Ureter (tissue), 1 donor: ENCODE results near the gene DLG1. TPM values are rescaled to one million over a fixed set of nuclear protein-coding genes. Genes with fewer than 3 reads are reported as not detected.
"Not testable (repeated sequence)": the region's sequence is repeated elsewhere in the genome, so short reads cannot be mapped to it uniquely, and the experiment has no call there.

Experiments
- DNase-seq: peaks from one replicate; pipeline ENCODE4 v3.0.0-alpha.2; 2020; ENCODE audit warnings: low spot score
- total RNA-seq: library from RNA; stranded (reverse); gene quantifications from one replicate; pipeline ENCODE4 v1.2.4, GENCODE V29; 2023
- donor health status: DM: yes; HTN: yes; CAD: no.

DLG1 gene
- total RNA-seq, 1 donor from 2014 or later, result 148 TPM

GRCh38 chr3:197289726-197290125 lies 8.7 kb downstream of the DLG1 start:
- DNase-seq, result no peak

- no peak for DNase-seq
These were observed 11.7 kb downstream of the DLG1 start for GRCh38 chr3:197286678-197287077.

GRCh38 chr3:197285557-197285956 lies 12.9 kb downstream of the DLG1 start:
- no peak for DNase-seq

GRCh38 chr3:197283045-197283444 lies 15.4 kb downstream of the DLG1 start:
- no peak for DNase-seq

GRCh38 chr3:197281849-197282248 lies 16.6 kb downstream of the DLG1 start:
- no peak for DNase-seq

GRCh38 chr3:197280156-197280555 lies 18.3 kb downstream of the DLG1 start:
- no peak for DNase-seq

- no peak for DNase-seq
These were observed 19.5 kb downstream of the DLG1 start for GRCh38 chr3:197278933-197279332.

GRCh38 chr3:197276808-197277207 lies 21.6 kb downstream of the DLG1 start:
- DNase-seq, result not testable (repeated sequence)

DNA sequence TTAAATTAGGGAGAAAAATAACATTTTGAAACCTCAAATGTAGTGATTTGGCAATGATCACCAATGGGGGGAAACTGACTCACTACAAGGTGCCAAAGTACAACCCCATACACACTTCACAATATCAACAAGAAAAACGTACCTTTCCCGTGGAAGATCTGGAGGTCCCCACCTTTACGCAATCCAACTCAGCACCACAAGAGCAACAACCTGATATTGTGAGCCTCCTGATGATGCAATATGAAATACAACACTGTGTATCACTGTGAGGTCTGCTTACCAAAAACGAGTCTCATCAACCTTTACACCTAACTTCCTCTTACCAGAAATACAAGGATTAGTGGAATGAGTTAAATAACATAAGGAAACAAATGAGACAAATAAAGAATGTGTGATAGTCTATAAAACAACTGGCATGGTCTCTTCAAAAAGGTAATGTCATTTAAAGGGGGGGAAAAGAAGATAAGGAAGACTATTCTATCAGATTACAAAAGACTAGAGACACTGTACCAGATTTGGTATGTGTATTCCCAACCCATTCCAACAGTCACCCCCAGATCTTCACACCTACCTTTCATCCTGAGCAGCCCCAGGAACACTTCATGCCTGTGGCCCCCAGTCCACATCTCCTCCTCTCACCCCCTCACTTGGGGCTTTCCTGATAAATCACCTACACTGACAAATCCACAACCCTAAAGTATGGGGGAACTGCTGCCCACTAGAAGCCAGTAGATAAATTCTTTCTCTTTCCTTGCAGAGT lies 27.7 kb downstream of the DLG1 start:
- DNase-seq, result no peak

- DNase-seq, result no peak
These were observed 29.4 kb downstream of the DLG1 start for GRCh38 chr3:197269024-197269423.

DNA sequence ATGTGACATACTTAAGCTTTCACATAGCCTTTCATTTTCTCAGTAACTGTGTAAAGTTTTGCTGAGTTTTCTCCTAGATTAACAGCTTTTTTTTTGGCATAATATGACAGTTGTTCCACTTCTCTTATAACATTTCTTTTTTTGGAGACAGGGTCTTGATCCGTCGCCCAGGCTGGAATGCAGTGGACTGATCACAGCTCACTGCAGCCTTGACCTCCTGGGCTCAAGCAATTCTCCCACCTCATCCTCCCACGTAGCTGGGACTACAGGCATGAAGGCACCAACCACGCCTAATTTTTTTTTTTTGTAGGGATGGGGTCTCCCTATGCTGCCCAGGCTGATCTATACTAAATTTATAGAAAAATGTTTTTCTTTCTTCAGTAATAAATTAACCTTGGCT lies 30.1 kb downstream of the DLG1 start:
- DNase-seq, result no peak

- no peak for DNase-seq
These were observed 32.1 kb downstream of the DLG1 start for GRCh38 chr3:197266331-197266730.

DNA sequence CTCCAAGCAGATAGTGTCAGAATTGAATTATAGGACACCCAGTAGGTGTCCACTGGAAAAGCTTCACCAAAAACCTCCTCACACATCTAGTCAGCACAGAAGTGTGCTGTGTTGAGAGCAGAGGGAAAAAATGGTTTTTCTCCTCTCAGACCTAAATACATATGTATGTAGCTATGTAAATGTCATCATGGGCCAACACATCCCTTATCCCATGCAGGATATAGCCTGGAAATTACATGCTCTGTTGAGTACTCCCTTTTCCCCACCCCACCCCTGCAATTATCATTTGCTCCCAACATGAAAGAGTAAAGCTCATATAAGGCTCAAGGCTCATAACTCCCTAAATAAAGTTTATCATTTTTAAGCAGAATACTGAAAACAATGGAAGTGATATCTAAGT lies 35.7 kb downstream of the DLG1 start:
- DNase-seq, result no peak

DNA sequence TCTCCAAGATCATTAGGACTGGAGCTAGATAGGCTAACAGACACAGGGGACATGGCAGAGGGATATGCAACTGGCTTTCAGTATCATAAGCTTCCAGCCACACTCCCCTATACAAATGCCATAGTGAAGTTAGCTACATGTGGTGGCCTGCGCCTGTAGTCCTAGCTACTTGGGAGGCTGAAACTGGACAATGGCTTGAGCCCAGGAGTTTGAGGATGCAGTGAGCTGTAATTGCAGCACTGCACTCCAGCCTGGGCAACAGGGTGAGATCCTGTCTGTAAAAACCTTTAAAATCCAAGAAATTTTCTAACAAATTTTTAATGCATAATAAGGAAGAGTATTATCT lies 37.3 kb downstream of the DLG1 start:
- no peak for DNase-seq

DNA sequence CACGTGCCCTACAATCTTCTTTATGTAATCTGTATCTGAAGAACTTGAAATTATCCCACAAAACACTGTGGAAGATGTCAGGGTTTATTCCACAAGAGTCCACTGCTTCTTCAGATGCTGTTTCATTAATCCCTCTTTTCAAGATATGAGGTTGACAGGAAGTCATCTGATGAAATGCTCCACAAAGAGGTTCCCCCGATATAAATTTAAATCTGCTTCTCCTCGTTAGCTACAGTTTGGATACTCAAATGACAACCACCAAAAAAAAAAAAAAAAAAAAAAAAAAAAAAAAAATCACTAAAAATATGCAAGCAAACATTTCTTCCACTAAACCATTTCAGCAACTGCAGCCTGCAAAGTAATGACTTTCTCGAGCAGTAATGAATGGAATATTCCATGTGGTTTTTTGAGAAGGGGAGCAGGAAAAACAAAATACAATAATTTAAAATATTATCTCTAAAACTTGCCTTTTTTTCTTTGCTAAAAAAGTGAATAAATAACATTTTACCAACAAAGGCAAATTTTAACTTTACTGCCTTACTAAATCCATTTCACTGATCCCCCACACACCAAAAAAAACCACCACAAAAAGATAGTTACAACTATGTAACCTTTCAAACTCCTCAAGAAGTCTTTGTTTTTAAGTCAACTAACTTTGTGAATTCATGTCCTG lies 37.8 kb downstream of the DLG1 start:
- DNase-seq, result no peak

GRCh38 chr3:197259096-197259495 lies 39.3 kb downstream of the DLG1 start:
- no peak for DNase-seq

- DNase-seq, result no peak
These were observed 40.1 kb downstream of the DLG1 start for GRCh38 chr3:197258168-197258755.

GRCh38 chr3:197257711-197258110 lies 40.7 kb downstream of the DLG1 start:
- DNase-seq, result no peak

- DNase-seq, result no peak
These were observed 41.5 kb downstream of the DLG1 start for GRCh38 chr3:197256836-197257444.

- no peak for DNase-seq
These were observed 42.3 kb downstream of the DLG1 start for GRCh38 chr3:197256104-197256503.

DNA sequence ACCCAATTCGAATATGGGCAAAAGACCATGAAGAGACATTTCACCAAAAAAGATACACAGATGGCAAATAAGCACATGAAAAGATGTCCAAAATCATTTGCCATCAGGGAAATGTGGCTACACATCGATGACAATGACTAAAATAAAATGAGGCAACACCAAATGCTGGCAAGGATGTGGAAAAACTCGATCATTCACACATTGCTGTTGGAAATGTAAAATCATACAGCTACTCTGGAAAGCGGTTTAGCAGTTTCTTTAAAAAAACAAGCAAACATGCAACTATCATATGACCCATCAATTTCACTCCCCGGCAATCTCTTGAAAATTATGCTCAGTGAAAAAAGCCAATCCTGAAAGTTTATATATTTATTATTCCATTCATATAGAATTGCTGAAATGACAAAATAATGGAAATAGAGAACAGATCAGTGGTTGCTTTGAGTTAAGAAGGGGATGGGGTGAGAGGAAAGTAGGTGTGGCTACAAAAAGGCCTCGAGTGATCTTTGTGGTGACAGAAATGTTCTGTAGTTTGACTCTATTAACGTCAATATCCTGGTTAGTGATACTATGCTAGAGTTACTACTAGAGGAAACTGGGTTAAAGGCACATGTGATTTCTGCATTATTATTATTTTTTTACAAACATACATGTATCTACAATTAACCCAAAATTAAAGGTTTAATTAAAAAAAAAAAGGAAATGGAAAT lies 45.0 kb downstream of the DLG1 start:
- no peak for DNase-seq

GRCh38 chr3:197249542-197249941 lies 48.9 kb downstream of the DLG1 start:
- DNase-seq, result no peak
